ELF-1 (cell line): ENCODE measurements around the gene CREG1.
"Not testable (repeated sequence)": the region's sequence is repeated elsewhere in the genome, so short reads cannot be mapped to it uniquely, and the experiment has no call there.

ENCODE experiments used
- DNase-seq: peaks from one replicate; pipeline ENCODE4 v3.0.0-alpha.2; 2016; ENCODE audit warnings: low read depth, low spot score

The CREG1 gene

GRCh38 chr1:167564612-167565270 is 11.2 kb upstream of the CREG1 start:
- DNase-seq, result peak; percentile 53

DNA sequence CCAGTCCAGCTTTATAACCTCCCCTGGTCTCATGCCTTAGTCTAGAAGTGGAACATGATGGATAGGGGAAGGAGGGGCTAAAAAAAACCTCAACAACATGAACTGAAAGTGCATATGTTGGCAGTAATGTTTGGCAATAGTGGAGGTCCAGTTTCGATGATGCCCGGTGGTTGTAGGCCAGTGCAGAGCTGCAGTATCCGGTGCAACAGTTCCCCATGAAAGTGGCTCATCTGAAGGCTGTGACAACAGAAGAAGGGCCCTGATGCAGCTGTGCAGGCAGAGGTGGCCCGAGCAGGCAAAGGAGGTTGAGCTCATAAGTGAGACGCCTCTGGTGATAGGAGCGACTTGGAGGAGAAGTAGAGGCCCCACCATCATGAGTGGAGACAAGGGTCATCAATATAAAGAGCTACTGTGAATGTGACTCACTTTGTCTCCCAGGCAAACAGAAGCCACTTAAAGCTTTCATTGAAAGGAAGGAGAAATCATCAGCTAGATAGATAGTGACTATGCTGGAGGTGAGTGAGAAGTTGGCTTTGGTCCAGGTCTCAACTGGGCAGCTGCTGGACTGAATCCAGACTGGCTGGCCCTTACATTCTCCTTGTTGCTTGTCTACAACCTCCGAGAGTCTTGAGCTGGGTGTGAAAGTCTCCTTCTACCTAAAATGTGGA is 10.2 kb upstream of the CREG1 start:
- DNase-seq, result no peak

DNA sequence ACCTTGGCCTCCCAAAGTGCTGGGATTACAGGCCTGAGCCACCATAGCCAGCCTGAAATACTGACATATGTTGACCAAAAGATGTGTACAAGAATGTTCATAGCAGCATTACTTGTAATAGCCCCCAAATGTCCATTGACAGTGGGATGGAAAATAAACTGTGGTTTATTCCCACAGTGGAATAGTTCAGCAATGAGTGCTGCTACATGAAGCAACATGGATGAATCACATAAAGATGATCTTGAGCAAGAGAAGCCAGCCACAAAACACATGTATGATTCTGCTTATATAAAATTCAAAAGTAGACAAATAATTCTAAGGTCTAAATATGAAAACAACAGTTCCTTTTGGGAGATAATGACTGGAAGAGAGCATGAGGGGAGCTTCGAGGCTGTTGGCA is 9.1 kb upstream of the CREG1 start:
- DNase-seq, result no peak

DNA sequence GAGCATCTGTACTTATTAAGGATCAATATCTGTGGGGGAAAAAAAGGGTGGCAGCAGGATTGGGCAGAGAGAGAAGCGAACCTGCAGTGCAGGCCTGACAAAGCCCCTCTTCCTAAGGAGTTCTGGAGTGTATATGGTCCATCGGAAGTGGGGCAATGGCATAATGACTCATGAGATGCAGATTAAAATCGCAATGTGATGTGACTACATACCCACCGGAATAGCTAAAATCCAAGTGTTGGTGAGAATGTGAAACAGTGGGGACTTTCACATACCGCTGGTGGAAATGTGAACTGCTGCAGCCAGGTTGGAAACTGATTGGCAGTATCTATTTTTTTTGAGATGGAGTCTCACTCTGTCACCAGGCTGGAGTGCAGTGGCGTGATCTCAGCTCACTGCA is 8.2 kb upstream of the CREG1 start:
- DNase-seq, result no peak

- peak; percentile 62 for DNase-seq
Observed at GRCh38 chr1:167555971-167556714, 2.6 kb upstream of the CREG1 start.

GRCh38 chr1:167555072-167555471 is 1.5 kb upstream of the CREG1 start:
- not testable (repeated sequence) for DNase-seq

- no peak for DNase-seq
Observed at GRCh38 chr1:167554028-167554779, 642 bp upstream of the CREG1 start.

DNA sequence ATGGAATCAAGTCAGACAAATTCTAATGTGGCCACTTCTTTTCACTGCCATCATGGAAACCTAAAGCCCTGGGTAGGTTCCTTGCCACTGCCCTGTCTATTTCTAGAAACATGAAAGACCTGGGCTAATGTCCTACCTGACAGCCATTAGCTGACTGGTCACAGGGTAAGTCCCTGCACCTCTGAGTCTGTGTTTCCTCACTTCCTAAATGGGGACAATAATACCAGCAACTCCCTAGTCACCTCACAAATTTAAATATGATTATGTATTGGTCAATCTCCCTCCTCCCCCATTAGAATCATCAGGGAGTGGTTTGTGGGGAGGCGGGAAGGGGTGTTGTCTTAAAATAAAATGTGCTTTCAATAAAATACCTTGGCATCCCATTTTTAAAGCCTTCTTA is 2.2 kb downstream of the CREG1 start:
- no peak for DNase-seq

DNA sequence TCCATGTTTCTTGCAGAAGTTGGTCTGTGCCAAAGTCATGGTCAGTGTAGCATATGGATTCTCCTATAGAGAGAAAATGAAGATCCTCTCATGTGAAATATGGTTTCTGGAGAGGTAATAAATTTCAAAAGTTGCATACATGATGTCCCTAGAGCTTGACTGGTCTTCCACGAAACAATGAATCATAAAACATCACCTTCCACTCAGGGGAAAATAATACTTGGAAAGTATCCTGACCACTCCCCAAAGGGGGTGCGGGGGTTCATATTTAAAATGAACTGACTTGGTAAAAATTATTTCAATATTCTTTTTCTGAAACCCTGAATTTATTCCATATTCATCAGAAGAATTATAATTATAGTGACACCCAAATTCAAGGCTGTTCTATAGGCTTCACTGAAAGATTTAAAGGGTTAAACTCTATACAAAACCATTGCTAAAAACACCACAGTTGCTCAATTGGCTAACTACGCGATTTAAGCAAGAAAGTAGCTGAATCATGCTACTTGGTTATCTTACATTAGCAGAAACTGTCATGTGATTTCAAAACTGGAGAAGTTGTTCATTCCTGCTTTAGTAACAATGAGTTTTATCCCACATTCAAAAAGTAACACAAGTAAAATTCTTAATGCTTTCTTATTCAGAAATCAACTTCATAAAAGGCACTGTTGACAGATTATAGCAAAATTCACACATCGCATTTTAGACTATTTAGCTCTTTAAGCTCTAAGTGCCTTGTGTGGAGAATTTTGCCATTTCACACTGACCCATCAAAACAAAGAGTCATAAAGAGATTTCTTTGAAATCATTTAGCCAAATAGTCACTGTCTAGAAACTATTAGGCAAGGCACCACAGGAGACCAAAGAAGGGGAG is 5.3 kb downstream of the CREG1 start:
- DNase-seq, result no peak

DNA sequence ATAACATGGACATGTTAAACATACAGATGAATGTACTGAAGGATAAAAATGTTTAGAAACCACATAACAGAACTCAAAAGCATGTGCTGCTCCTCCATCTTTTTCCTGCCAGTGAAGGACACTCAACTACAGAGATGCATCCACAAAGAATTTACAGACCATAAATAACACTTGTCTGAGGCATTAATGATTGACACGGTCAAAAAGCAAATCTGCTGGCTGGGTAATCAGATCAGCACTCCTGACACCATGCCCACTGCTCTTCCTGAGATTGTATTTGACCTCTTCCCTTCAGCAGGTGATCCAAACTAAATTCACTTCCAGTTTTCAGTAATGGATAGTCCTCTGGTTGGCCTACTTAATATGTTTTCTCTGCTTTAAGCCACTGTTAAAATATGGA is 6.6 kb downstream of the CREG1 start:
- DNase-seq, result no peak

DNA sequence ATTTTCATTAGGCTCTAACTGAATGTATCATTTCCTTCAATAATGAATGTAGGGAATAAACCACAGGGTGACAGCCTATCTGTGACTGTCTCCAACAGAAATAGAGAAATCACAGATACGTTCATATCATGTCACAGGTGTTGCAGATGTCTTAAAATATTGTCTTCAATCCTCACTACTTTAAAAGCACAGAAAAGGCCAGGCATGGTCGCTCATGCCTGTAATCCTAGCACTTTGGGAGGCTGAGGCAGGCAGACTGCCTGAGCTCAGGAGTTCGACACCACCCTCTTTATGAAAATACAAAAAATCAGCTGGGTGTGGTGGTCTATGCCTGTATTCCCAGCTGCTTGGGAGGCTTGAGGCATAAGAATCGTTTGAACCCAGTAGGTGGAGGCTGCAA is 8.2 kb downstream of the CREG1 start:
- no peak for DNase-seq

GRCh38 chr1:167544447-167545093 is 9.0 kb downstream of the CREG1 start:
- no peak for DNase-seq

DNA sequence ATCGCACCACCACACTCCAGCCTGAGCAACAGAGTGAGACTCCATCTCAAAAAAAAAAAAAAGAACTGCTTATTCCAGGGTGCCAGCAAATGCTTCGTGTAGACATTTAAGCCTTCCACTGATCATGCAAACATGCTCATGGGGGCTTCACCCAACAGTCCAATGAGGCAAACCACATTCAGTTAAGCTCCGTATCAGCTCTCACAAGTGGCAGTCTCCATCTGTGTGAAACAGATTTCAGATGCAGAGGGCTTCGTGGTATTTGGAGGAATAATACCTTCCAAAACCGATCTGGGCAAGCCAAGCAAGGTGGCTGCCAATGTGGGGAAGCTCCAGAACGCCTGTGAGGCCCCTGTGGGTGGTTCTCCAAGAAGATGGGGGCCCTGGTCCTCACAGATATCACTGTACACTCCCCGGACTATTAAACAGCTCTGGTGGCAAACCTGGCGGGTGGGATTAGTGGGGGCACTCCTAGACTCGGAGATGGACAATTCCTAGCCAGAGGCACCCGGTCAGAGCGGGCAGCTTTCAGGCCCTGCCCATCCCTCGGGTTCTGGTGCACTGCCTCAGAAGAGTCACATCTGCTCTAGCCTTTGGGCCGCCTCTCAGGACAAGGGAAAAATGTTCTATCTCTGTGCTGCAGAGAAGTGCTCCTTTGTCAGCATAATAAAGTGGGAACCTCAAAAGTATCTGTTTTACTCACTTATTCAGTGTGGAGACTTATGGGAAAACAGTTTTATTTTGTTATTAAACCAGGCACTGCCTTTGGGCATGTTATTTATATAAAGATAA is 10.2 kb downstream of the CREG1 start:
- no peak for DNase-seq

GRCh38 chr1:167542109-167543032 is 11.2 kb downstream of the CREG1 start:
- DNase-seq, result no peak

- no peak for DNase-seq
Observed at GRCh38 chr1:167541610-167542009, 12.0 kb downstream of the CREG1 start.

DNA sequence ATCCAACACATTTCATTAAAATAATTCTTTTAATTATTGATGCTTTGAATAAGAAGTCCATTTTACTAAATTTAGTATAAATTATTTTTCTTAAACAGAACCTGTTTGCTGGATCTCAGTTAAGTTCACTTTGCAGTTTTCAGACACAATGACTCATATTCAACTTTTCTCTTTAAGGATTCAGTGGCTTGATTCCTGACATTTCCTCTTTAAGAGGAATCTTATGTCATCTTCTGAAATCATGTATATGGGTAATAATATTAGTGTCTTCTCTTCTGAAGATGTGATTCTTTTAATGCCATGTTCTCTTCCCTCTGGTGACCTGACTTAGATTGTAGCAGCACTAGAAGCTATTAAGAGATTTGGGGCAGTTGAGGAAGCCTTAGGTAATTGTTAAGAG is 12.6 kb downstream of the CREG1 start:
- no peak for DNase-seq

DNA sequence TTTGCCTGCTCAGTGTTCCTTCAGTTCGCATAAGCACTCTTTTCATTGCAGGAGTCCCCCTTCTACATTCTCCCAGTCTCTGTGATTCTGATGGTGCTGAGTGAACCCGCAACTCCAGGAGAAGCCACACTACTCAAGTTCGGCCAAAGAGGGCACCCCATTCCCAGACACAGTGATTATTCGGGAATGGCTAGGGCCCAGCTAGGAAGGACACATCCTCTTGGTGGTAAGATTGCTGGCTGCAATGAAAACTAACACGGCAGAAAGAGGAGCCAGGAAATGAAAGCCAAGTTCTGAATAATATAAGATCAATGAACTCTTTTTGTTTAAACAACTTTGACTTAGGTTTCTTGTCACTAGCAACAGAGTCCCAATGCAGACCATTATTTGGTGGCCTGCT is 14.9 kb downstream of the CREG1 start:
- peak; percentile 27 for DNase-seq

- DNase-seq, result peak; percentile 92
Observed at GRCh38 chr1:167533851-167534300, 19.7 kb downstream of the CREG1 start.
